HG02642 (cell line): ENCODE data around the gene FAM151A.

Experiments
- ATAC-seq: cut with Tn5 transposase; IDR thresholded peaks from one replicate; pipeline ENCODE4 v1.9.1; 2021; ENCODE audit warnings: mild to moderate bottlenecking; ENCODE audit not compliant: unreplicated experiment, poor library complexity

FAM151A gene

GRCh38 chr1:54604572-54605370 lies 18.6 kb downstream of the FAM151A start:
- no peak for ATAC-seq

DNA sequence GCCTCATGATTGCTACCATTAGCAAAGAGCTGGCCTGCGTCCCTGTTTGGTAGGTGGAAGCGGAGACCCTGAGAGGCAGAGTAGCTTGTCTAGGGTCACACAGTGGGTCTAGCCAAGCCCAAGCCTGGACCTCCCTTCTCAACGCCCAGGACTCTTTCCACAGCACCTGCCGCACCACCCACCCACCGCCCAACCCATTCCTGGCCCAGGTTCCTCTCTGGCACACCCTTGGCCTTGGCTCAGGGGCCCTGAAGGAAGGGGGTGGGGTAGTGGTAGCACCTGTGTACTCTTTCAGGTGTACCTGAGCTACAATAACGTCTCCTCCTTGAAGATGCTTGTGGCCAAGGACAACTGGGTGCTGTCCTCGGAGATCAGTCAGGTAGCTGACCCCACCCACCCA lies 19.3 kb downstream of the FAM151A start:
- no peak for ATAC-seq

- no peak for ATAC-seq
Measured at GRCh38 chr1:54603241-54603640, 20.1 kb downstream of the FAM151A start.

DNA sequence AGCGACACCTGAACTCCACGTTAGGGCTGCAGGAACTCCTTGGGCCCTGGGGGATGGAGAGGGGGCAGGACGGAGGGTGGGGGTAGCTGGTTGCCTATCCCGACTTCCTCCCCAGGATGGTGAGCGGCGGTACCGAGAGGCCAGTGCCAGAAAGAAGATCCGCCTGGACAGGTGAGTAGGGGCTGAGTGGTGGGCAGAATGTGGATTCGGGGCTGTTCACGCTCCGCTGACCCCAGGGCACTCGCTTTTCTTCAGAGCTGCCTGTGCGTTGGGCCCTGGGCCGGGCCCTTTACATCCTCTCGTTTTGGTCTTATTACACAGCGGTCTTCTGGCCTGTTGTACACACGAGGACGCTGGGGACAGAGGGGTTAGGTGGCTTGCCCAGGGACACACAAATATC lies 20.8 kb downstream of the FAM151A start:
- ATAC-seq = no peak

GRCh38 chr1:54601730-54602129 lies 21.6 kb downstream of the FAM151A start:
- no peak for ATAC-seq

DNA sequence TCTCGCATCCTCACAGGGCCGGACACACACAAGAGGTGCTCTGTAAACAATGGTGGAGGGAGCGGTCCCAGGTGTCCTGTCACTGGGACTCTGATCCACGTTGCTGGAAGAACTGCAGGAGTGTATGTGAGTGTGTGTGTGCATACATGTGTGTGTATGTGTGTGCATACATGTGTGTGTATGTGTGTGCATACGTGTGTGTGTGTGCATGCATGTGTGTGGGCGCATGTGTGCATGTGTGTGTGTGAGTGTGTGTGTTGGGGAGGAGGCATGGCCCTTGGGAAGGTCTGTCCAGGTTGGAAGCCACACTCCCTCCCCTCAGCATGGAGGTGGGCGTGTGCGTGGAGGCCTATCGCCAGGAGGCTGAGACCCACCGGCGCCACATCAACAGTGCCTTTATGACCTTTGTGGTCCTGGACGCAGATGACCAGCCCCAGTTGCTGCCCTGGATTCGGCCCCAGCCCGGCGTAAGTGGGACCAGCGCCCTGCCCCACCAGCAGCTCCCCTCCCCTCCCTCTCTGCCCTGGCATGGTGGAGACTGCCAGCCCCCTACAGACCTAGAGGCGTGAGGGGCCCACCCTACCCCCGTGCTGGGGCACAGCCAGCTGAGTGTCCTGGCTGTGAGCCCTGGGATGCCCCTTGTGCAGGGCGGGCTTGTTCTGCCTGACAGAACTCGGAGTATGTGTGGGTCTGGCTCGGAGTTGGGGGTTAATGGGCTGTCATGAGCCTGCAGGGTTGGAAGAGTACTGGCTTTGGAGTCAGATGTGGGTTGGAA lies 22.2 kb downstream of the FAM151A start:
- ATAC-seq = no peak

DNA sequence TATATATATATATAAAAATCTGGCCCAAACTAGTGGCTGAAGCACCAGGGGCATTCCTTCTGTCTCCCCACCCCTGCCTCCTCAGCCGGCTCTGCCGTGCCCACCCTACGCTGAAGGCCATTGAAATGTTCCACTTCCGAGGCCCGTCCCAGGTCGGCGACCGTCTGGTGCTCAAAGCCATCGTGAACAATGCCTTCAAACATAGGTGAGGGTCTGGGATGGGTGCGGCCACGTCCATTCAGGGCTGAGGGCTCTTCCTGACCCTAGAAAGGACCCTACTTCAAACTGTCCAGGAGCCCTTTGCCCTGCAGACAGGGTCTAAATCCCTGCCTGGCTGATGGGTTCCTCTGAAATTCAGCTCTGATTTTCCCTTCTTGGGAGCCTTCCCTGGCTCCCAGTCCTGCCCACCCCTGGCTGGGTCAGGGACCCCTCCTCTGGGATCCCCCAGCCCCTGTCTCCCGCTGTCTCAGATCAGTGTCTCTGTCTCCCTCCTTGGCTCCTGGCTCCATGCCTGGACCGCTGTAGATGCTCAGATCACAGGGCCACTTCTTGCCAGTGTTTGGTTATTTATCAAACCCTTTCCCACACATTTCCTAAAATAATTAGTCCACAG lies 24.0 kb downstream of the FAM151A start:
- no peak for ATAC-seq

DNA sequence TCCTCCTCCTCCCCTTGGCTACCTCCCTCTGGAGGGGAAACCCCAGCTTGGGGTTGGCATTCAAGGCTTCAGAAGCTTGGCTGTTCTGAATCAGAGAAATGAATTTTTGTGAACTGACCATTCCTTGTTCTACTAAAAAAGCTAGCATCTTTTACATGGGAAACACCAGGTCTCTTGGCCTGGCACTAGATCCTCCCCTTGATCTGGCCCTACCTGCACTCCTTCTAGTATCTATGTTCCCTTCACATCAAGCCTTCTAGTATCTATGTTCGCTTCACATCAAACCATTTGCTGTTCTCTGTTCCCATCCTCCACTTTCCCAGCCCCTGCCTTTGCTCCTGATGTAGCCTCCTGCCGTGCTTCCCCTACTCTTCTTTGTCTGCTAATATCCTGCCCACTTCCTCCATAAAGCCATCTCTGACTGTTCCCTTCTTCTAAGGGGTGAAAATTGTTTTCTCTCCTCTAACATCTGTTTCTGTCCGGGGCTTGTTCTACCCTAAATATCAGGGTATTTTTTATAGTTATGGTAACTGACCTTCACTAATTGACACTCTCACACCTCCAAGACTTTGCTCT lies 25.8 kb downstream of the FAM151A start:
- ATAC-seq = no peak

DNA sequence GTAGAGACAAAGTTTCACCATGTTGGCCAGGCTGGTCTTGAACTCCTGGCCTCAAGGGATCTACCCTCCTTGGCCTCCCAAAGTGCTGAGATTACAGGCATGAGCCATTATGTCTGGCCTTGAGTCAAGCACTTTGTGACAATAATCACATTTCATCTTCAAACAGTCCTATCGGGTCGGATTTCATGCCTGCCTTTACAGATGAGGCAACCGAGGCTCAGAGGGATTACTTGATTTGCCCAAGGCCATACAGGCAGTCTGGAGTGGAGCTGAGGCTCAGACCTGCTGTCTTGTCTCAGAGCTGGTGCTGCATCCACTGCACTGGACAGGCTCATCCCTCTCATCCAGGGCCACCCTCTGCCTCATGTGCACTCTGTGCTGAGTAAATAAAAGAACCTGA lies 26.6 kb downstream of the FAM151A start:
- no peak for ATAC-seq

- ATAC-seq = no peak
Measured at GRCh38 chr1:54595956-54596498, 27.3 kb downstream of the FAM151A start.

GRCh38 chr1:54594463-54594862 lies 28.9 kb downstream of the FAM151A start:
- ATAC-seq = no peak

GRCh38 chr1:54593571-54594160 lies 29.7 kb downstream of the FAM151A start:
- no peak for ATAC-seq

GRCh38 chr1:54591127-54591756 lies 32.1 kb downstream of the FAM151A start:
- ATAC-seq = no peak

GRCh38 chr1:54588377-54588776 lies 34.9 kb downstream of the FAM151A start:
- ATAC-seq = no peak

DNA sequence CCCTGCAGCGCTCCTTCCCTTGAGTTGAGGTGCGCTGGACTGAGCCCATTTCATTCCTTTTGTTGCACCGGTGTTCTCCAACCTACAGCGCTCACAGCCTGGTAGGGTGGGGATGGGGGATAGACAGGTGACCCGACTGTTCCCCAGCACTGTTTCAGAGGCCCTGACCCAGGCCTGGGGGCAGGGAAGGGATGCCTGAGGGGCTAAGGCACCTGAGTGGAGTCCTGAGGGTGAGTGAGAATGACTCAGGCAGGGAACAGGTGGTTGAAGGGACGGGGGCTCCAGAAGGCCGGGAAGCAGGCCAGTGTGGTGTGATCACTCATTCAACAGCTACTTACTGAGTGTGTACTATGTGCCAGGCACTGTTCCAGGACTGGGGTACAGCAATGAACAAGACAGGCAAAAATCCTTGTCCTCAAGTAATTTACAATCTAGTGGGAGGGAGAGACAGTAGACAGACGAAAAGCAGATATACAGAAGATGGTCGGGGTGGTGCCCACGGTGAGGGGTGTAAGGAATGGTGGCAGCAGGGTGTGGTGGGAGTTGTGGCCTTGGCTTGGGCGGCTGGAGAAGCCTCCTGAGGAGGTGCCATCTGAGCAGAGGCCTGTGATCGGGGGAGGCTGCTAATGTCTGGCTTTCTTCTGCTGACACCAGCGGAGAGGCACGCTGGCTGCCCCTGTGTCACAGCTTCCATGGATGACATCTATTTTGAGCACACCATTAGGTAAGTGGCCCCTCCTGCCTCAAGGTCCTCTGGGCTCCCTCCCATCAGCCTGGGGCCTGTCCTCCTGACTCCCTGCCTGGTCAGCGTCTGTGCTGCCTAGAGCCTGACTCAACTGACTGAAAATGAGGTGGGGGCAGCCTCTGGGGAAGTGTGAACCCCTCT lies 37.9 kb downstream of the FAM151A start:
- no peak for ATAC-seq

DNA sequence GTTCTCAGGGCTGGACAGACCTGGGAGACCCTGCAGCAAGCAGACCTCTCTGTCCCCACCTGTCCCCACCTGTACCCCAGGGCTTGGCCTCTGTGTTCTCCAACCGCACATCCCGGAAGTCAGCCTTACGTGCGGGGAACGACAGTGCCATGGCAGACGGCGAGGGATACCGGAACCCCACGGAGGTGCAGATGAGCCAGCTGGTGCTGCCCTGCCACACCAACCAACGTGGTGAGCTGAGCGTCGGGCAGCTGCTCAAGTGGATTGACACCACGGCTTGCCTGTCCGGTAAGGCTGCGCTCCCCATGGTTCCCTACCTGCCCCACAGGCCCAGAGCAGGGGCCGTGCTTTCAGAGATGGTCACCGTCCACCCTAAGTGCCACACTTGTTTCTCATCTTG lies 38.8 kb downstream of the FAM151A start:
- ATAC-seq = no peak

- no peak for ATAC-seq
Measured at GRCh38 chr1:54583871-54584270, 39.5 kb downstream of the FAM151A start.

GRCh38 chr1:54583307-54583686 lies 40.0 kb downstream of the FAM151A start:
- ATAC-seq = no peak
